HG03135 (cell line): Measurements from ENCODE around the gene APP.
A peak's percentile ranks its signal among the peaks of the same experiment; 100 is the strongest.

ENCODE experiments used
- ATAC-seq: cut with Tn5 transposase; IDR thresholded peaks from one replicate; pipeline ENCODE4 v1.9.1; 2021; ENCODE audit warnings: mild to moderate bottlenecking, moderate library complexity; ENCODE audit not compliant: unreplicated experiment

Gene APP

GRCh38 chr21:26072666-26073615 lies 97.6 kb downstream of the APP start:
- ATAC-seq = no peak

DNA sequence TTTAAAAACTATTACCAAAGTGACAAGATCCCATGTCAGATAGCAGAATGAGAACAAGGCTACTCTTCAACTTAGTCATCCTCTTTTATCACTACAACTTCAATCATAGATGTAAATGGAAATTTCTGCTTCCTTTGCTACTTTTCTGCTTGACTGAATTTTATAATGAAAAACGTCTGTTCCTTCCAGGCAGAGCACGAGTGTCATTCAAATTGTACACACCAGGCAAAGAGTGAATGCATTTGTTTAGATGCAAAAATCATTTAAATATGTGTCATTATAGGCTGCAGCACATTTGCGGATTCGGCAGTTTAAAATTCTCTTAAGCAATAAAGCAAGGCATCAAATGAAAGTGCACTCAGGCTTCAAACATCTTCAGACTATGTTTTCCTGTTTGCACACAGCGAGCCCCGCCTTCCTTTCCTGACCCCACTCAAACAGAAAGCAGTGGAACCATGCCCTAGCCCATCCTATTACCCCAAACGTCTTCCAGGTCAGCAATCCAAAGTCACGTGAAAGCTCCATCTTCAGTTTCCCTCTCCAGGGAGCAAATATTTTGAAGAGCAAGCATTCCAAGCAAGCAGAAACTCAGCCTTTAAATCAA lies 99.6 kb downstream of the APP start:
- peak; percentile 57 for ATAC-seq

DNA sequence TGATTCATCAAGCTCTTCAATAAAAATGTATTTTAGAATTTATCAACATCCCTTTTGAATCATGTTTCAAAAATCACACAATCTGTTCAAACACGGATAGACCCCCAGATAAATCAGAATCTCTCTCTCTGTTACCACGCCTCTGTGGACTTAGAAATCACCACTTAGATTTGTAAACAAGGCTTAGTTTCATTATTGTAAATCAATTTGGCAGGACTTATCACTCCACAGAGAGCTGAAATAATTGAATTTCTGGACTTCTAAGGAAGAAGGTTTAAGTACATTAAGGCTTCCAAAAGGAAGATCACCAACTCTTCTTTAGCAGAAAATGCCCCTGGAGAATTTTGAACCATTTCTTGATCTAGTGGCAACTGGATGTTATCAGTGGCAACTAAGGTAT lies 100.4 kb downstream of the APP start:
- no peak for ATAC-seq

- no peak for ATAC-seq
These were observed 101.8 kb downstream of the APP start for GRCh38 chr21:26068776-26069175.

DNA sequence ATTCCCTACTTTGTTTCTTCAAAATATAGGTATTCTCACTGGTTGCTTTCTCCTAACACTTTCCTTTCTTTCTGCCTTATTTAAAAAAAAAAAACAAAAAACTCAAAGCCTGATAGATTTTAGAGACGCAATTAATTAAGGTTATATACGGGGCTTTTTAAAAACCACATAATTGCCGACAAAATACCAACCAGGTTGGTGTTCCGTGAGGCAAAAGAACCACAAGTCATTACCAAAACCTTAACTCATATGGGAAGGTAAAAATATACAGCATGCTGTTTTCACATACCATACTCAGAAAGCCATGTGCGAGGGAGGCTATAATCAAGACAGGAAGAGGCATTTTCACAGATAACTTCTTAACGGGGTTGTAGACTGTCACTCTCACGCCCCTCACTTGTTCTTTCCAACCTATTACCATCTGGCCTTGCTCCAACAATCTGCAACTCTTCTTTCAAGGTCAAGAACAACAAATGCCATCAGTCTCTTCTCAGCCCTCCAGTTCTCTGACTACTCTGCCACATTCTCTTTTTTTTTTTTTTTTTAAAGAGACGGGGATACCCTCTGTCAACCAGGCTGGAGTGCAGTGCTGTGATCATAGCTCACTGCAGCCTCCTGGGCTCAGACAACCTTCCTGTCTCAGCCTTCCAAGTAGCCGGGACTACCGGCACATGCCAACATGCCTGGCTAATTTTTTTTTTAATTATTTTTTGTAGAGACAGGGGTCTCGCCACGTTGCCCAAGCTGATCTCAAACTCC lies 102.6 kb downstream of the APP start:
- no peak for ATAC-seq

- no peak for ATAC-seq
These were observed 106.1 kb downstream of the APP start for GRCh38 chr21:26064506-26064905.

DNA sequence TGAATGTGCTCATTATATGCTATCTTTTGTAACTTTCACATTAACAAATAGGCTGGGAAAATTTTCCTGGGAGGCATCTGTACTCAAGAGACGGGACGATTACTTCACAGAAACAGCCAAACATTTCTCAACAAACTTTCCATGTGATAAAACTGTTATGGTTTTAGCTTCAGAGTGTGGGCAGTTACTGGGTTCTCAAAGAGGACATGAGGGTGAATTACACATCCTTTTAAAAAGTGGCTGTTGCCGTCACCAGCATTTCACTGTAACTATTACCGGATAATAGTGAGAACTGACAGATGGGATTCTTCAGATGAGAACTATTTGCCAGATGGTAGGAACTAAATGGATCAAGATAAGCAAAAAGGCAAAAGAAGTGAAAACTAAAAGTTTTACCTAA lies 109.1 kb downstream of the APP start:
- no peak for ATAC-seq

GRCh38 chr21:26060335-26061115 lies 110.0 kb downstream of the APP start:
- no peak for ATAC-seq

GRCh38 chr21:26057477-26058170 lies 112.9 kb downstream of the APP start:
- ATAC-seq = no peak

DNA sequence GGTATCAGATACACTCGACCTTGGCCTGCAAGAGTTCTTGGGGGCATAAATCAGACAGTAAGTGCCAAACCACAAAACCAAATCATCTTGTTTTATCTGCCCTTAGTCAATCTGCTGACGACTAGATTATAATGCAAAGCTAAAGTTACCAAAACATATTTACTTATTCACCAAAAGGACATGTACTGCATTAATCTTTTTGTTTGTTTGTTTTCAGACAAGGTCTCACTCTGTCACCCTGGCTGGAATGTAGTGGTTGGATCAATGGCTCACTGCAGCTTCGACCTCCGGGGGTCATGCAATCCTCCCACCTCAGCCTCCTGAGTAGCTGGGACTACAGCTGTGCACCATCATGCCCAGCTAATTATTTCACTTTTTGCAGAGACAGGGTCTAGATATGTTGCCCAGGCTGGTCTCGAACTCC lies 114.7 kb downstream of the APP start:
- no peak for ATAC-seq

GRCh38 chr21:26055010-26055409 lies 115.6 kb downstream of the APP start:
- no peak for ATAC-seq

DNA sequence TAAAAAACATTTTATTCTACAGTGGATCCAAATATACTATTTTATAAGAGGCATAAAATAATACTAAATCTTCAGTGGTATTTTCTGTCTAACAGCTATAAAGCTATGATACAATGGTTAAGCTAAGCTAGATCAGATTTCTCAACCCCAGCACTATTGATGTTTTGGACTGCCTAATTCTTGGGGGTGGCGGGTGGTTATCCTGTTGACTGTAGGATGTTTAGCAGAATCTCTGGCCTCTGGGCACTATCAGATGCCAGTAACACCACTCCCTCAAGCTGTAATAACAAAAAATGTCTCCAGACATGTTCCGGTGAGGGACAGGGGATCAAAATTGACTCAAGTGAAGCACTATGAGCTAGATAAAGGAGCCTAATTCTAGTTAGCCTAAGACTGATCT lies 118.5 kb downstream of the APP start:
- ATAC-seq = no peak

DNA sequence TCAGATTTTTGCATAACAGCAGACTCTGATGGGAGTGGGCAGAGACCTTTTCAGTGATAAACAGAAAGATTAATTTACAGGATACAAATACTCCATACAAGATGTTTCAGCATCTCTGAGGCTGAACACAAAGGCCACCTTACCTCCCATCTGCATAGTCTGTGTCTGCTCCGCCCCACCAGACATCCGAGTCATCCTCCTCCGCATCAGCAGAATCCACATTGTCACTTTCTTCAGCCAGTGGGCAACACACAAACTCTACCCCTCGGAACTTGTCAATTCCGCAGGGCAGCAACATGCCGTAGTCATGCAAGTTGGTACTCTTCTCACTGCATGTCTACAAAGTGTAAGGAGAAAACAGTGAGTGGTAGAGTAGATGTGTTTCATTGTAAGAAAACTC lies 119.7 kb downstream of the APP start:
- ATAC-seq = no peak

DNA sequence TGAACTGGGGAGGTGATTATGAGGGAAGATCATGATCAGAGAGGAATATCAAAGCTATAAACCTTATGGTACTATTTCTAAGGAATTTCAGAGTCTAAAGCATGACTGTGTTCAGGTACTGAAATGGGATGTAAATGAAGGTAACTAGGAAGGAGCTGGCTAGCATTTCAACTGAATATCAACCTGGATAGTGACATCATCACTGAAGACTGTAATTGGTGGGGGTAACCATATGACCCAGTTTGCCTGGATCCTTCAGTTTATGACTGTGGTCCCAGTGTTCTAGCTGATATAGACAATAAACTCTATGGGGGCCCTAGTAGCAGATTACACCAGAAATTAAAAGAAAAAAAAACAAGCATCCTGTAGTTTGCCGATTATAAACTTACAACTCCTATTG lies 120.8 kb downstream of the APP start:
- no peak for ATAC-seq

- no peak for ATAC-seq
These were observed 123.1 kb downstream of the APP start for GRCh38 chr21:26047279-26047967.

GRCh38 chr21:26043891-26044290 lies 126.7 kb downstream of the APP start:
- no peak for ATAC-seq

DNA sequence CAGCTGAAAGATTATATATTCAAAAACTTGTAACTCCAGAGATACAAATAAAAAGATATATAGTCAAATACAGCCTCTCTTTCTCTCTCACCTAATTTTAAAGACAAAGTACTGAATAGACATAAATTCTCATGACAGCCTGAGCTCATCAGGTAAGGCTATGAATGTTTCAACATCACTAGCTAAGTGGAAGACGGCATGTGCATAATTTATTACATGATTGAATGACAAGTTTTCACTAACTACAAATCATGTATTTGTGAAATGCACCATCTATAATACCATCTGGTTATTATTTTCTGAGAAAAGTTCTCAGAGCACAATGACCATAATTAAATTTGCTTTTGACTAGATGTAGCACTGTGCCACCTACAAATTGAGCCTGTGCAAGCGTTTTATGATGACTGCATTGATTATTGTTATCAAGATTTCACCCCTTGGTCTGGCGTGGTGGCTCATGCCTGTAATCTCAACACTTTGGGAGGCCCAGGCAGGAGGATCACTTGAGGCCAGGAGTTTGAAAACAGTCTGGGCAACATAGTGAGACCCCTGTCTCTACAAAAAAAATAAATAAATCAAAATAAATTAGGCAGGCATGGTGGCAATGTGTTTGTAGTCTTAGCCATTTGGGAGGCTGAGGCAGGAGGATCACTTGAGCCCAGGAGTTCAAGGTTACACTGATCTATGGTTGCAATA lies 128.2 kb downstream of the APP start:
- no peak for ATAC-seq

- no peak for ATAC-seq
These were observed 129.0 kb downstream of the APP start for GRCh38 chr21:26041431-26042180.
